Measurements from ENCODE around the gene ATG12. TPM values are rescaled to one million over a fixed set of nuclear protein-coding genes. Genes with fewer than 3 reads are reported as not detected.

Gene ATG12
- total and polyA plus RNA-seq, 9 donors = 29.4 to 49.4 (median 33.8) TPM

DNA sequence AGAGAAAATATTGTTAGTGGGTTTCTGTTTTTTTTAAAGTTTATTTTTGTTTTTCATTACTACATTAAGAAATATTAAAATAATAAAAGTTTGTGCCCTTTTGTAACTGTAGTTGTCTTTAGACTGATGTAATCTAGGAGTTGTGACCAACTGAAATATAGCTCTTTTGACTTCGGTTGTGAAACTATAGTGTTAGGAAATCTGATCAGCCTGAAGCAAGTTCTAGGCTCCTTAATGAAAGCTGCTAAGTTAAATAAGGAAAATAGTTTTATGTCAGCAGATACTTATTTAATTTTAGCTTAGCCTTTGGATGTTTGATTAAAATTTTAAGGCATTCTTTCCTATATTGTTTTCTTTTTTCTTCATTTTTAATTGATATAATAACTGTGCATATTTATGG lies 14.6 kb upstream of the ATG12 start:
- Histone ChIP-seq H3K4me3 (no peak overlapping the region), H3K27ac (no peak overlapping the region), H3K4me1 (ENCODE audit: insufficient read depth) (peaks cover 6% of the 10 kb centered on the region), H3K9me3 (no peaks in the 10 kb centered on the region), H3K36me3 (no peaks in the 10 kb centered on the region), H3K27me3 (no peaks in the 10 kb centered on the region)
- intact Hi-C loops (cut with DNase I) = no loop called here
- no peak for TF ChIP-seq EP300 (IDR thresholded peaks at IDR 0.05)
- TF ChIP-seq, protein P1, sequence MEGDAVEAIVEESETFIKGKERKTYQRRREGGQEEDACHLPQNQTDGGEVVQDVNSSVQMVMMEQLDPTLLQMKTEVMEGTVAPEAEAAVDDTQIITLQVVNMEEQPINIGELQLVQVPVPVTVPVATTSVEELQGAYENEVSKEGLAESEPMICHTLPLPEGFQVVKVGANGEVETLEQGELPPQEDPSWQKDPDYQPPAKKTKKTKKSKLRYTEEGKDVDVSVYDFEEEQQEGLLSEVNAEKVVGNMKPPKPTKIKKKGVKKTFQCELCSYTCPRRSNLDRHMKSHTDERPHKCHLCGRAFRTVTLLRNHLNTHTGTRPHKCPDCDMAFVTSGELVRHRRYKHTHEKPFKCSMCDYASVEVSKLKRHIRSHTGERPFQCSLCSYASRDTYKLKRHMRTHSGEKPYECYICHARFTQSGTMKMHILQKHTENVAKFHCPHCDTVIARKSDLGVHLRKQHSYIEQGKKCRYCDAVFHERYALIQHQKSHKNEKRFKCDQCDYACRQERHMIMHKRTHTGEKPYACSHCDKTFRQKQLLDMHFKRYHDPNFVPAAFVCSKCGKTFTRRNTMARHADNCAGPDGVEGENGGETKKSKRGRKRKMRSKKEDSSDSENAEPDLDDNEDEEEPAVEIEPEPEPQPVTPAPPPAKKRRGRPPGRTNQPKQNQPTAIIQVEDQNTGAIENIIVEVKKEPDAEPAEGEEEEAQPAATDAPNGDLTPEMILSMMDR (IDR thresholded peaks at IDR 0.05) = no peak
- no peak for TF ChIP-seq POLR2A (IDR thresholded peaks at IDR 0.05)
- DNase-seq = no peak
- WGBS, 3 donors = 56 to 69% (median 63%) methylated on average over 1 of the region's 1 CpG

DNA sequence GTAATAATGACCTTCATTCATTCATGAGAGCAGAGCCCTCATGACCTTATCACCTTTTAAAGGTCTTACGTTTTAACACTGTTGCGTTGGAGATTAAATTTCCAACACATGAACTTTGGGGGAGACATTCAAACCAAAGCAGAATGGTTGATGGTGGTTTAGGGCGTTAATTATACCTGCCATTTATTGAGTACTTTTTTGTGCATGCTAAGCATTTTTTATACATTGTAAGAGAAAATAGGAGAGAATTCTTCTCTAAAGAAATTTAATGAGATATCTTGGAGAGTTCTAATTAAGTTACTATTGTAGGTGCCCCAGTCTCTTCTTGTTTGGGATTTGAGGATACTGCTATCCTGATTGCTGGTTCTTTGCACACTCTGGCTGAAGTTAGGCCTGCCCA lies 12.8 kb upstream of the ATG12 start:
- intact Hi-C loops (cut with DNase I) = no loop called here
- TF ChIP-seq POLR2A (IDR thresholded peaks at IDR 0.05) = no peak
- TF ChIP-seq EP300 (IDR thresholded peaks at IDR 0.05) = no peak
- TF ChIP-seq, protein P1 (IDR thresholded peaks at IDR 0.05) = no peak
- no peaks in the 10 kb centered on the region for H3K36me3 ChIP-seq
- 93 to 97% (median 96%) methylated on average over 3 of the region's 3 CpGs for WGBS, 3 donors
- H3K9me3 ChIP-seq = no peaks in the 10 kb centered on the region
- no peak overlapping the region for H3K27ac ChIP-seq
- no peak overlapping the region for H3K4me3 ChIP-seq
- no peaks in the 10 kb centered on the region for H3K27me3 ChIP-seq
- DNase-seq = no peak
- peaks cover 8% of the 10 kb centered on the region for H3K4me1 ChIP-seq (ENCODE audit: insufficient read depth)

DNA sequence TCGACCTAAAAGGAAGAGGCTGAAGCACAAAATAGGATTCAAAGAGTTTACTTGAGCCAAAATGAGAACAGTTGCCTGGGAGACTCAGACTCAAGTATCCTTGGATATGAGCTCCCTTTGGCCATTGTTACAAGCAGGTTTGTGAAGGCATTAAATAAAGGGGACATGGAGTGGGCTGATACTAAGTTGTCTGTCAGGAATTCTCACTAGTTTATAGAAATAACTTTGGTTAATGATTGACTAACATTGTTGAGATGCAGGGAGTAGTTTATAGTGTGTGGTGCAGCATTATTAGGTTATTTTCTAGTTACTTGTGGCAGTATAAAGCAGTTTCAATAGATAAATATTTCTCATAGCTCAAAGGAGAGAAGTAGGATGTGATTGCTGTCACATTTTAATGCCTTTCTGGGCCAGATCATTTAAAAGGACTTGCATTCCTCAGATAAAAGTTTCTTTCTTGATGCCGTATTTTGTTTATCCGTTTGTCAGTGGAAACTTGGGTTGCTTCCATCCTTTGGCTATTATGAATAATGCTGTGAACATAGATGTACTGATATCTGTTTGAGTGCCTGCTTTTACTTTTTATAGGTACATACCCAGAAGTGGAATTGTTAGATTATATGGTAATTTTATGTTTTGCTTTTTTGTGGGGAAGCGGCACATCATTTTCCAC lies 9.5 kb upstream of the ATG12 start:
- H3K4me1 ChIP-seq (ENCODE audit: insufficient read depth) = peaks cover 3% of the 10 kb centered on the region
- intact Hi-C loops (cut with DNase I) = no loop called here
- H3K27me3 ChIP-seq = no peaks in the 10 kb centered on the region
- H3K36me3 ChIP-seq = no peaks in the 10 kb centered on the region
- TF ChIP-seq, protein P1 (IDR thresholded peaks at IDR 0.05) = no peak
- no peak for TF ChIP-seq EP300 (IDR thresholded peaks at IDR 0.05)
- H3K27ac ChIP-seq = no peak overlapping the region
- no peak overlapping the region for H3K4me3 ChIP-seq
- H3K9me3 ChIP-seq = no peaks in the 10 kb centered on the region
- 39 to 47% (median 46%) methylated on average over 4 of the region's 4 CpGs for WGBS, 3 donors
- DNase-seq = no peak

DNA sequence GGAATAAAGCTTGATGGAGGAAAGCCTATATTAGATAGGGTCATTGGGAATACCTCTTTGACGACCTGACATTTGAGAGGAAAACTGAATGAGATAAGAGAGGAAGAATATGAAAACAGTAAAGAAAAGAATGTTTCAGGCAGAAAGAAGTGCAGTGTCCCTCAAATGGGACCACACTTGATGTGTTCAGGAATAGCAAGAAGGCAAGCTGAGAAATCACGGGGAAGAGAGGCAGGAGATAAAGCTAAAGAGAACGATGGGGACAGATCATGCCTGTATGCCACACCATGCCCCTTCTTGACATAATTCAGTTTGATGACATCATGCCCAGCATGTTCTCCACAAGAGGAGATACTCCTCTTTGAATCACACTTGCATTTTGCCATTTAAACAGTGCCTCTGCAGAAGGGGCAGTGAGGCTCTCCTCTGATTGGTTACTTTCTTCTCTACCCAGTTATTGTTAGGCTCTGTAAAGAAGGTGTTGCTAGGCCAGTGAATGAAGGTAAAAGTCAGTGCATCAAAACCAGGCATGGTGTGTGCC lies 8.0 kb upstream of the ATG12 start:
- TF ChIP-seq, protein P1 (IDR thresholded peaks at IDR 0.05) = no peak
- TF ChIP-seq POLR2A (IDR thresholded peaks at IDR 0.05) = no peak
- TF ChIP-seq EP300 (IDR thresholded peaks at IDR 0.05) = no peak
- no peaks in the 10 kb centered on the region for H3K36me3 ChIP-seq
- H3K9me3 ChIP-seq = no peaks in the 10 kb centered on the region
- no peak overlapping the region for H3K4me3 ChIP-seq
- 91 to 99% (median 94%) methylated on average over 3 of the region's 3 CpGs for WGBS, 3 donors
- peaks cover 8% of the 10 kb centered on the region for H3K4me1 ChIP-seq (ENCODE audit: insufficient read depth)
- H3K27ac ChIP-seq = no peak overlapping the region
- intact Hi-C loops (cut with DNase I) = no loop called here
- DNase-seq = no peak
- no peaks in the 10 kb centered on the region for H3K27me3 ChIP-seq
